ENCODE measurements around the gene PLCB1.

PLCB1 gene

GRCh38 chr20:8454137-8454712 lies 322.2 kb downstream of the PLCB1 start:
- DNase-seq: peak; percentile 95

- DNase-seq: no peak
Observed at GRCh38 chr20:8456765-8457164, 324.7 kb downstream of the PLCB1 start.

DNA sequence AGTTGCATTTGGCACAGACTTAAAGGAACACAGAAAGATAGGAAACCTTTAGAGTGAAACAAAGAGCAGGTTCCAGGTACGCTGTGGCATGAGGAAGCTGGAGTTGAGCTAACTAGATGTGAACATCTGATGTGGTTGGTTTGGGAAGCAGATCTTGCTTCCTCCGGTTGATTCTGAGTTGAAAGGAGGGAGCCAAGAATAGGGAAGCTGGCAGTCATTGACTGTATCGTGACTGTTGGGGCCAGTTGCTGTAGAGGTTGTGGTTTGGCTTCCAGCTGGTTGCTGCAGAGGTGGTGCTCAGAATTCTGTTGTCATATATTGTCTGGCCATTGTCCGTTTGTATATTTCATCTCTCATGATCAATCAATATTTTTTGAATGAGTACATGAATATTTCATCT lies 325.9 kb downstream of the PLCB1 start:
- no peak for DNase-seq

- DNase-seq: no peak
Observed at GRCh38 chr20:8461186-8461585, 329.1 kb downstream of the PLCB1 start.

GRCh38 chr20:8464368-8464767 lies 332.3 kb downstream of the PLCB1 start:
- no peak for DNase-seq

DNA sequence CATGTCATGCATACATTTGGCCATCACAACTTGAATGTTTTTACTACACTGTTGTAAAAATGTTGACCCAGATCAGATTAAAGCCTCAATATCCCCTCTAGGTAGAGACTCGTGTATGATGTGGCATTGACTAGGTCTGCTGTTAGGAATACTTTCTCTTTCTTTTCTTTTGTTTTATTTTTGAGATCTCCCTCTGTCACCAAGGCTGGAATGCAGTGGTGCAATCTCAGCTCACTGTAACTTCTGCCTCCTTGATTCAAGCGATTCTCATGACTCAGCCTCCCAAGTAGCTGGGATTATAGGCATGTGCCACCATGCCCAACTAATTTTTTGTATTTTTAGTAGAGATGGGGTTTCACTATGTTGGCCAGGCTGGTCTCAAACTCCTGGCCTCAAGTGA lies 334.7 kb downstream of the PLCB1 start:
- peak; percentile 36 for DNase-seq

DNA sequence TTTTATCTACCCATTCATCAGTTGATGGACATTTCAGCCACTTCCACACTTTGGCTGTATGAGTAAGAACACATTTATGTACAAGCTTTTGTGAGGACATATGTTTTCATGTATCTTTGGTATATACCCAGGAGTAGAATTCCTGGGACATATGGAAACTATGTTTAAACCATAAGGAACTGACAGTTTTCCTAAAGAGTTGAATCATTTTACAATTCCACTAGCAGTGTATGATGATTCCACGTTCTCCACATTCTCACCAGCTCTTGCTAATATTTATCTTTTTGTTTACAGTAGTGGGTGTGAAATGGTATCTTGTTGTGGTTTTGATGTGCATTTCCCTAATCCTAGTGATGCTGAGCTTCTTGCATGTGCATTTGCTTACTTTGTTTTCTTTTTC lies 338.1 kb downstream of the PLCB1 start:
- peak; percentile 75 for DNase-seq

- DNase-seq: no peak
Observed at GRCh38 chr20:8471465-8471864, 339.4 kb downstream of the PLCB1 start.

DNA sequence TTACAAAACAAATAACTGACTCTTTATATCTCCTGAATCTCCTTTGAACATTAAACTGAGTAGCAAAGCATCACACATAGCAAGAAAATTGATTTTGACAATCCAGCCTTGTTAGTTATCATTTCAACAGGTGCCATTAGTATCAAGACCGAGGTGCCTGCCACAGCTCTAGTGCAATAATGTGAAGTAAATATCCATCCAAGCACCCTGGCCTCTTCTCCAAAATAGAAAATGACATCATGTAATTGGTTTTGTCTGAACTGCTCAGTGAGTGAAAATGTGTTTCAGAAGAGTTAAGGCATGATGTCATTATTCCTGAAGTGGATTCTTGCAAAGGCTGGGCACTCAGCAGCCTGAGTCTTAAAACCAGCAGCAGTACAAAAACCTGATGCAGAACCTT lies 341.4 kb downstream of the PLCB1 start:
- DNase-seq: peak; percentile 4

DNA sequence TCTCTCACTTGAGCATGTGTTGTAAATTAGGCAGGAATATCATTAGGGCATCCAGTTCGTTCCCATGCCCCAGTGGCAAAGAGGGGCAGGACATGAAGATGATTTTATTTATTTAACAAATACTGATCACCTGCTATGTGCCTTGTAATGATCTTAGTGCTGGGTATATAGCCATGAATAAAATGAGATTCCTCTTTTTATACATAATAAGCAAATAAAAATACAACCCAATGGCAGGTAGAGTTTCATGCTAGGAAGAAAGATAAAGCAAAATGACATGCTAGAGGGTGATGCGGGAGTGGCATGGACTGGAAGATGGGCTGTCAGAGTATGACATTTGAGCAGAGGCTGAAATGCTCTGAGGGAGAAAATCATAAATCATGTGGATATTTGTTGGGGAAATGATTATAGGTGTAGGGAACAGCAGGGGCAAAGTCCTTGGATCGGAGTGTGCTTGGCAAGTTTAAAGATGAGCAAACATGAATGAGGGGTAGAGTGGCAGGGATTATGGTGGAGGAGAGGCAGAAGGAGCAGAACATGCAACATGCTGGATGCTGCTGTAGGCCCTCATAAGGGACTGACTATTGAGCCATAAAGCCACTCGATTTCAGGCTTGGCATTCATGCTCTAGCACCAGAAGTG lies 342.1 kb downstream of the PLCB1 start:
- no peak for DNase-seq

DNA sequence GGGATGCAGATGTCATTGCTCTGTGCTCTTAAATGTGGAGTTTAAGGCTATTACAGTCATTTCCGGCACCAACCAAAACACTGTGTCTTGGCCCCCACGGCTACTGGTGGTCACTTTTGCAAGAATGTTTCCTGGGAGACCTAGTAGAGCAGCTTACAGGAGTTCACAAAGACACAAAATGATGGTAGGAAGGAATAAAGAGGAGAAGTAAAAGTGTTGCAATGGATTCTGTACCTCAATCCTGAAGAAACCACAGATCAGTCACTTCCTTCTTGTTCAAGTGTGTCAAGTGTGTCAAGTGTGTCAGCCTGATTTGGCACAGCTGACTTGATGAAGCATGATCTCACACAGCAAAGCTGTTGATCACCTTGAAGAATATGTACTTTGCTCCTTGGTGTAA lies 344.0 kb downstream of the PLCB1 start:
- DNase-seq: no peak

GRCh38 chr20:8480597-8480996 lies 348.5 kb downstream of the PLCB1 start:
- DNase-seq: no peak

GRCh38 chr20:8487696-8488095 lies 355.6 kb downstream of the PLCB1 start:
- no peak for DNase-seq

DNA sequence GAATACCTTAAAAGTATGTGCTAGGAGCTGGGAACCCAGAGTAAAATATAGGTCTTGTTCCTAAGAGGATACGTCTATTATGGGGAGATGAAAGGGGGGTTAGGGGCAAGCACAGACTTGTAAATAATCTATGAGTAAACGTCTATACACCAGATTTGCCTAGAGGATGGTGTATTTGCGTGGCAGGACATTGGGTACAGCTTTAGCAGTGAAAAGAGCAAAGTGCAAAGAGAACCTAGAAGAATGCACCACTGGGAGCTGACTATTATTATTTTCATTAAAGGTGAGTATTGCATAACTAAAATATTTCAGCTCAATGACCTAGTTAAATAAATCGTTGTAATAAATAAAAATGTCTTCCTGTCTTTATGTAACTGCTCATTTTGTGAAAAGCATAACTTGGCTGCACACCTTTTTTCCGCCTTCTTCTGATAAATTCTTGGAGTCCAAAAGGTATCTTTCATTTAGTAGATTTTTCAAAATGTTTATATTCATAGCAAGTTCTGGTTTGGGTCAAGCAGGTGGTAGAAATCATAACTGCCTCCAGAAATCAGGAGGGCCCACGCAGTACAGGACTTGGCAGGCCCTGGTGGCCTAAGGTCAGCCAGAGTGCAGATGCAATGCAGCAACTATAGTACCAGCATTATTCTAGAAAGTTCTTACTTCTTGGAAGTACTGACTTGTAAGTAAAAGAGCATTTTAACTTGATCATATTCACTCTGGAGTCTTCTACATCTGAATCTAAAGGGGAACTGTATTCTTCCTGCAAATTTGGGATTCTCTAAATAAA lies 357.2 kb downstream of the PLCB1 start:
- no peak for DNase-seq

DNA sequence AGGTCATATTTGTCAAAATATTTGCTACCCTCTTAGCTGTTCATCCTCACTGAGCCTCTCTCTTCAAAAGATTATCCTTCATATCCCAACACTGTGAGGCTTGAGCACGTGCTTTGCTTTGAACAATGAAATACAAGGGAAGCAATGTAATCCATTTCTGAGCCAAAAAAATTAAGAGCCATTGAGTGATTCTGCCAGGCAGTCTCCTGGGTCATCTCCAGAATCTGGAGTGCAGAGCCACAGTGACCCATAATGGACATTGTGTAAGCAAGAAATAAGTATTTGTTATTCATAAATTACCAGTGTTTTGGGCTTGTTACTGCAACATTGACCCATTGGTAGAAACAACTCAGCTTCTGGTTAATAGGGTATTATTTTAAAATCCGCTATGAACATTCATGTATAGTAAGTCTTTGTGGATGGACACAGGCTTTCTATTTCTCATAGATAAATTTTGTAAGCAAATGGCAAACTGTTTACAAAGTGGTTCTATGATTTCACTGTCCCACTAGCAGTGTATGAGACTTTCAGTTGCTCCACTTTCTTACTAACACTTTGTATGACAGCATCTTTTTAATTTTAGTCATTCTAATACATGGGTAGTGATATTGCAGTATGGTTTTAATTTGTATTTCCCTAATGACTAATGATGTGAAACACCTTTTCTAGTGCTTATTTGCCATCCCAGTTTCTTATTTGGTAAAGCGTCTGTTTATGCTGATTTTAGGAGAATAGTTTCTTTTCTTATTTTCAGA lies 358.2 kb downstream of the PLCB1 start:
- no peak for DNase-seq

- DNase-seq: no peak
Observed at GRCh38 chr20:8492173-8492572, 360.1 kb downstream of the PLCB1 start.

DNA sequence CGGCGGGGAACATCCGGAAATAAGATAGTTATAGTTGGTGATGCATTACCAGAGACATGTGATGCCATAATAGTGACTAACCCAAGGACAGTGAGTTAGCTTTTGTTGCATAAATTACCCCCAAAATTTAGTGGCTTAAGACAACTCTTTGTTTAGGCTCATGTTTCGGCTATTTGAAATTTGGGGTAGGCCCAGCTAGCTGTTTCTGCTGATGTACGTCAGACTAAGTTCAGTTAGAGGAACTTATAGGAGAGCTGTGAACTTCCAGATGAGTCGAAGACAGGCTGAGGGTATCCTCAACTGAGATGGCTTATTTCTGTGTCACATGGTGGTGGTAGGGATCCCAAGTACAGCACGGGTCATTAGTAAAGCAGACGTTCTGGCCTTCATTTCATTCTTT lies 366.5 kb downstream of the PLCB1 start:
- DNase-seq: no peak

- no peak for DNase-seq
Observed at GRCh38 chr20:8504030-8504429, 372.0 kb downstream of the PLCB1 start.

DNA sequence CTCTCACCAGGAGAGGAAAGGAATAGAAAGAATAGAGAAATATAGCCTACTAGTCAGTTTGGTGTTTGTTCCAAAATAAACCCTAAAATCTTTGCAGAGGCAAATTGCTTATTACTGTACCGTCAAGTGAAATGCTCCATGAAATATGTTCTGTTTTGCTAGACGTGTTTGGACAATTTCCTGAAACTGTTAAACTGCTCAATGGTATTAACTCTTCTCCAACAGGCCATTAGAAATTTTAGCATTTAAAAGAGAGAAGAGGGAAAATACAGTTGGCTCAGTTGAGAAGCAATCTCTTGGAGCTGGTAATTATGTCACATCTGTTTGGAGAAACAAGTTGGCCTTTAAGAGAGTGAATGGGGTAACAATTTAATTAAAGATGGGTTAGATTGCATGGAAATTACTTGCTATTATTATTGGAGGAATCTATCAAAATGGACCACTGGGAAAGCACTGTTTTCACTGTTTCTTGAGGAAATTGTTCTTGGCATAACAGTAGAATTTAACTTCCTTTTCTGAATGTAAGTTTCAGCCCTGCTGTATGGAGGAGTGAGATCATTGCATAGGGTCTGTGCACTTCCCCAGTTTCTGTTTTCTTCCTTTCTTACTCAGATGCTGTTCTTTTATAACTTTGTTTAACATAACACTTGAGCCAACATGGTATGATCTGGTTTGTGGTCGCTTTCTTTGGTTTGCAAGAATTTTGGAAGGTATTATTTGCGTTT lies 373.6 kb downstream of the PLCB1 start:
- DNase-seq: no peak

- no peak for DNase-seq
Observed at GRCh38 chr20:8507231-8507630, 375.2 kb downstream of the PLCB1 start.

GRCh38 chr20:8509809-8510208 lies 377.7 kb downstream of the PLCB1 start:
- DNase-seq: no peak

DNA sequence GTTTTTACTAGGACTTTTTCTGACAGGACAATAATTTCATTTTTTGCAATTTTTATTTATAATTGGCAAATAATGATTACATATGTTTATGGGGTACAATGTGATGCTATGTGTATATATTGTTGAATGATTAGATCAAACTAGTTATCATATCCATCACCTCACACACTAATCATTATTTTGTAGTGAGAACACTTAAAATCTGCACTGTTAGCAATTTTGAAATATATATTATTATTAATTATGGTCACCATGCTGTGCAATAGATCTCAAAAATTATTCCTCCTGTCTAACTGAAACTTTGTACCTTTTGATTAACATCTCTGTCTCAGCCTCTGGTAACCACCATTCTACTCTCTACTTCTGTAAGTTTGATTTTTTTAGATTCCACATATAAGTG lies 378.7 kb downstream of the PLCB1 start:
- no peak for DNase-seq

- DNase-seq: no peak
Observed at GRCh38 chr20:8512003-8512402, 379.9 kb downstream of the PLCB1 start.

All from fibroblast of skin of abdomen (primary cell).